HepG2 (cell line): Measurements from ENCODE around the gene GCDH.
"Not testable (repeated sequence)": the region's sequence is repeated elsewhere in the genome, so short reads cannot be mapped to it uniquely, and the experiment has no call there.

ENCODE experiments used
- IKZF1 ChIP-seq: fragments of 450-650 bp; IDR thresholded peaks from 2 replicates; pipeline ENCODE4 v1.7.1; 2016
- JARID2 ChIP-seq: sonication (generic); formaldehyde crosslinking; IDR thresholded peaks from 2 replicates; pipeline ENCODE4 v1.8.1; 2023; ENCODE audit warnings: missing genetic modification reagents, inconsistent platforms; ENCODE audit not compliant: insufficient replicate concordance
- NR2F2 ChIP-seq: IDR thresholded peaks from 2 replicates; pipeline ENCODE4 v1.6.1; 2012; ENCODE audit warnings: low read depth, inconsistent platforms, borderline replicate concordance
- ZNF253 ChIP-seq: sonication (generic); formaldehyde crosslinking; IDR thresholded peaks from 2 replicates; pipeline ENCODE4 v1.8.0; 2022; ENCODE audit warnings: mild to moderate bottlenecking, missing genetic modification reagents, borderline replicate concordance
- ZNF256 ChIP-seq: sonication (generic); formaldehyde crosslinking; conservative IDR thresholded peaks from 2 replicates; pipeline ENCODE4 v1.4.0; 2020; ENCODE audit warnings: missing genetic modification reagents
- ZNF569 ChIP-seq: sonication (generic); formaldehyde crosslinking; IDR thresholded peaks from 2 replicates; pipeline ENCODE4 v1.5.0; 2020; ENCODE audit warnings: mild to moderate bottlenecking, missing genetic modification reagents, moderate library complexity, borderline replicate concordance
- TF ChIP-seq, protein P1 (sequence below): sonication (generic); formaldehyde crosslinking; IDR thresholded peaks from 2 replicates; pipeline ENCODE4 v1.5.0; 2020; ENCODE audit warnings: mild to moderate bottlenecking, missing genetic modification reagents, moderate library complexity
- TF ChIP-seq, protein P2 (sequence below): IDR thresholded peaks from 2 replicates; pipeline ENCODE4 v1.6.1; 2012; ENCODE audit warnings: inconsistent platforms

DNA sequence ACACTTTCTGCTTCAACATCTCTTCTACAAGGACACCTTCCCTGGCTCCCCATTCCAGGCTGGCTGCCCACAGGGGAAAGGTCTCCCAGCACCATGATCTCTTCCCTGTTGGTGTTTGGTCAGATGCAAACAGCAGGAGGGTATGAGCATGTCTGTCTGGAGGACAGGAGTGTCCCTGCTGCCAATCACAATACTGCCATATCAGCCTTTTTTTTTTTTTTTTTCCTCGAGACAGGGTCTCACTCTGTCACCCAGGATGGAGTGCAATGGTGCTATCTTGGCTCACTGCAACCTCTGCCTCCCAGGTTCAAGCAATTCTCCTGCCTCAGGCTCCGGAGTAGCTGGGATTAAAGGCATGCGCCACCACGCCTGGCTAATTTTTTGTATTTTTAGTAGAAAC is 24.9 kb downstream of the GCDH start:
- not testable (repeated sequence) for TF ChIP-seq IKZF1; JARID2 (CRISPR knock-in tag); ZNF256 (CRISPR knock-in tag); ZNF253 (CRISPR knock-in tag); NR2F2; ZNF569
- TF ChIP-seq, protein P1, sequence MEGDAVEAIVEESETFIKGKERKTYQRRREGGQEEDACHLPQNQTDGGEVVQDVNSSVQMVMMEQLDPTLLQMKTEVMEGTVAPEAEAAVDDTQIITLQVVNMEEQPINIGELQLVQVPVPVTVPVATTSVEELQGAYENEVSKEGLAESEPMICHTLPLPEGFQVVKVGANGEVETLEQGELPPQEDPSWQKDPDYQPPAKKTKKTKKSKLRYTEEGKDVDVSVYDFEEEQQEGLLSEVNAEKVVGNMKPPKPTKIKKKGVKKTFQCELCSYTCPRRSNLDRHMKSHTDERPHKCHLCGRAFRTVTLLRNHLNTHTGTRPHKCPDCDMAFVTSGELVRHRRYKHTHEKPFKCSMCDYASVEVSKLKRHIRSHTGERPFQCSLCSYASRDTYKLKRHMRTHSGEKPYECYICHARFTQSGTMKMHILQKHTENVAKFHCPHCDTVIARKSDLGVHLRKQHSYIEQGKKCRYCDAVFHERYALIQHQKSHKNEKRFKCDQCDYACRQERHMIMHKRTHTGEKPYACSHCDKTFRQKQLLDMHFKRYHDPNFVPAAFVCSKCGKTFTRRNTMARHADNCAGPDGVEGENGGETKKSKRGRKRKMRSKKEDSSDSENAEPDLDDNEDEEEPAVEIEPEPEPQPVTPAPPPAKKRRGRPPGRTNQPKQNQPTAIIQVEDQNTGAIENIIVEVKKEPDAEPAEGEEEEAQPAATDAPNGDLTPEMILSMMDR (CRISPR knock-in tag): not testable (repeated sequence)
- TF ChIP-seq, protein P2, sequence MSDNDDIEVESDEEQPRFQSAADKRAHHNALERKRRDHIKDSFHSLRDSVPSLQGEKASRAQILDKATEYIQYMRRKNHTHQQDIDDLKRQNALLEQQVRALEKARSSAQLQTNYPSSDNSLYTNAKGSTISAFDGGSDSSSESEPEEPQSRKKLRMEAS: not testable (repeated sequence)
